H1 (cell line): ENCODE results near the gene MAFF.

Experiments
- BCL11A ChIP-seq, 2 experiments: IDR thresholded peaks; one replicate each; pipeline ENCODE4 v1.6.1; 2011; ENCODE audit warnings: low read depth in 2 of 2, low read length in 2 of 2, mild to moderate bottlenecking in 2 of 2
- CREB1 ChIP-seq: IDR thresholded peaks from 2 replicates; pipeline ENCODE4 v1.6.1; 2012; ENCODE audit warnings: inconsistent platforms
- EP300 ChIP-seq, 2 experiments: IDR thresholded peaks; 1 replicate in 1 of 2; 2 replicates in 1 of 2; pipeline ENCODE4 v1.6.1; 2011 to 2012; ENCODE audit warnings: low read depth in 2 of 2, low read length in 2 of 2, mild to moderate bottlenecking in 2 of 2, borderline replicate concordance in 1 of 2, inconsistent platforms in 1 of 2, moderate library complexity in 1 of 2
- EZH2 ChIP-seq: fragments of 200-600 bp; sonication (generic); IDR thresholded peaks from 2 replicates; pipeline ENCODE4 v1.7.1; 2012; ENCODE audit warnings: low read depth, mild to moderate bottlenecking, moderate library complexity, low read length, inconsistent platforms; ENCODE audit not compliant: severe bottlenecking
- FOSL1 ChIP-seq: IDR thresholded peaks from 2 replicates; pipeline ENCODE4 v1.6.1; 2011; ENCODE audit warnings: mild to moderate bottlenecking, low read depth, low read length, moderate library complexity; ENCODE audit not compliant: insufficient read depth
- POLR2A ChIP-seq, 2 experiments: IDR thresholded peaks; 1 replicate in 1 of 2; 2 replicates in 1 of 2; pipeline ENCODE4 v1.6.1; 2011; ENCODE audit warnings: low read depth in 2 of 2, low read length in 2 of 2, mild to moderate bottlenecking in 2 of 2; ENCODE audit errors: control extremely low read depth in 1 of 2
- RFX5 ChIP-seq: IDR thresholded peaks from 2 replicates; pipeline ENCODE4 v1.6.1; 2011; ENCODE audit warnings: low read depth, low read length, improper control_type of control experiment, borderline replicate concordance
- RNF2 ChIP-seq: fragments of 200-900, 300-1000 bp; sonication (generic); IDR thresholded peaks from 2 replicates; pipeline ENCODE4 v1.7.1; 2016; ENCODE audit warnings: borderline replicate concordance, low read depth, mild to moderate bottlenecking, antibody characterized with exemption, low read length; ENCODE audit not compliant: poor library complexity, severe bottlenecking; ENCODE audit errors: missing control alignments
- TAF1 ChIP-seq: IDR thresholded peaks from 2 replicates; pipeline ENCODE4 v1.6.1; 2011; ENCODE audit warnings: mild to moderate bottlenecking, low read depth, low read length
- TF ChIP-seq, protein P1 (sequence below), 3 experiments: IDR thresholded peaks; 1 replicate in 2 of 3; 2 replicates in 1 of 3; pipeline versions ENCODE4 v1.5.1 to v1.6.1; 2011; ENCODE audit warnings: low read length in 3 of 3, mild to moderate bottlenecking in 3 of 3, inconsistent platforms in 2 of 3, low read depth in 1 of 3, moderate library complexity in 1 of 3; ENCODE audit not compliant: insufficient read depth in 1 of 3; ENCODE audit errors: control extremely low read depth in 1 of 3
- TF ChIP-seq, protein P2 (sequence below): IDR thresholded peaks from 2 replicates; pipeline ENCODE4 v1.6.1; 2012; ENCODE audit warnings: low read length, inconsistent platforms

GRCh38 chr22:38257181-38257580, 55.4 kb downstream of the MAFF start:
- TF ChIP-seq EP300 (IDR thresholded peaks at IDR 0.05; ENCODE audit: borderline replicate concordance in 1 of 2, low read depth in 2 of 2, low read length in 2 of 2) (no peak), RFX5 (no peak), TAF1 (no peak), CREB1 (no peak), EZH2 (no peak), RNF2 (no peak), BCL11A (IDR thresholded peaks at IDR 0.05; ENCODE audit: low read depth in 2 of 2, low read length in 2 of 2) (no peak), POLR2A (IDR thresholded peaks at IDR 0.05; ENCODE audit: control extremely low read depth in 1 of 2, low read depth in 2 of 2, low read length in 2 of 2) (no peak), FOSL1 (no peak)
- TF ChIP-seq, protein P1, sequence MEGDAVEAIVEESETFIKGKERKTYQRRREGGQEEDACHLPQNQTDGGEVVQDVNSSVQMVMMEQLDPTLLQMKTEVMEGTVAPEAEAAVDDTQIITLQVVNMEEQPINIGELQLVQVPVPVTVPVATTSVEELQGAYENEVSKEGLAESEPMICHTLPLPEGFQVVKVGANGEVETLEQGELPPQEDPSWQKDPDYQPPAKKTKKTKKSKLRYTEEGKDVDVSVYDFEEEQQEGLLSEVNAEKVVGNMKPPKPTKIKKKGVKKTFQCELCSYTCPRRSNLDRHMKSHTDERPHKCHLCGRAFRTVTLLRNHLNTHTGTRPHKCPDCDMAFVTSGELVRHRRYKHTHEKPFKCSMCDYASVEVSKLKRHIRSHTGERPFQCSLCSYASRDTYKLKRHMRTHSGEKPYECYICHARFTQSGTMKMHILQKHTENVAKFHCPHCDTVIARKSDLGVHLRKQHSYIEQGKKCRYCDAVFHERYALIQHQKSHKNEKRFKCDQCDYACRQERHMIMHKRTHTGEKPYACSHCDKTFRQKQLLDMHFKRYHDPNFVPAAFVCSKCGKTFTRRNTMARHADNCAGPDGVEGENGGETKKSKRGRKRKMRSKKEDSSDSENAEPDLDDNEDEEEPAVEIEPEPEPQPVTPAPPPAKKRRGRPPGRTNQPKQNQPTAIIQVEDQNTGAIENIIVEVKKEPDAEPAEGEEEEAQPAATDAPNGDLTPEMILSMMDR (IDR thresholded peaks at IDR 0.05; ENCODE audit: control extremely low read depth in 1 of 3, insufficient read depth in 1 of 3, low read depth in 1 of 3, low read length in 3 of 3) = no peak
- TF ChIP-seq, protein P2, sequence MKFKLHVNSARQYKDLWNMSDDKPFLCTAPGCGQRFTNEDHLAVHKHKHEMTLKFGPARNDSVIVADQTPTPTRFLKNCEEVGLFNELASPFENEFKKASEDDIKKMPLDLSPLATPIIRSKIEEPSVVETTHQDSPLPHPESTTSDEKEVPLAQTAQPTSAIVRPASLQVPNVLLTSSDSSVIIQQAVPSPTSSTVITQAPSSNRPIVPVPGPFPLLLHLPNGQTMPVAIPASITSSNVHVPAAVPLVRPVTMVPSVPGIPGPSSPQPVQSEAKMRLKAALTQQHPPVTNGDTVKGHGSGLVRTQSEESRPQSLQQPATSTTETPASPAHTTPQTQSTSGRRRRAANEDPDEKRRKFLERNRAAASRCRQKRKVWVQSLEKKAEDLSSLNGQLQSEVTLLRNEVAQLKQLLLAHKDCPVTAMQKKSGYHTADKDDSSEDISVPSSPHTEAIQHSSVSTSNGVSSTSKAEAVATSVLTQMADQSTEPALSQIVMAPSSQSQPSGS = no peak
